ENCODE measurements around the gene PLOD2.
A peak's percentile ranks its signal among the peaks of the same experiment; 100 is the strongest.

Gene PLOD2

DNA sequence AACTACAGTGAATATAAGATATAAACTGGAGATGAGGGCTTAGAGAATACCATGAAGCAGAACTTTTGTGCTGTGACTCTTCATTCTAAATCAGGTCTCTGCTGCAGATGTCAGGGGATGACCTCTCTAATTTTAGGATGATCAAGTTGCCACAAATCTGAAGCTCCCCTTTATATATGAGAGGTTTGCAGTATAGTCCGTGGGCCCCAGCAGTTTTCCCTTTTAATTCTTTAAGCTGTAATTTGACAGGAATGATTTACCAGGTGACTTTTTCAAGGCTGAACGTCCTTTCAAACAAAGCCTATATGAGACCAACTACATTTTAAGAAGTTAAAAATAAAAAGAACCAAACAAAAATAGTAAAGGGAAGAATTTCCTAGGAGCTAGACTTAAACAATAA lies 4.9 kb upstream of the PLOD2 start:
- no peak for DNase-seq

- no peak for DNase-seq
Observed at GRCh38 chr3:146164971-146165769, 4.2 kb upstream of the PLOD2 start.

DNA sequence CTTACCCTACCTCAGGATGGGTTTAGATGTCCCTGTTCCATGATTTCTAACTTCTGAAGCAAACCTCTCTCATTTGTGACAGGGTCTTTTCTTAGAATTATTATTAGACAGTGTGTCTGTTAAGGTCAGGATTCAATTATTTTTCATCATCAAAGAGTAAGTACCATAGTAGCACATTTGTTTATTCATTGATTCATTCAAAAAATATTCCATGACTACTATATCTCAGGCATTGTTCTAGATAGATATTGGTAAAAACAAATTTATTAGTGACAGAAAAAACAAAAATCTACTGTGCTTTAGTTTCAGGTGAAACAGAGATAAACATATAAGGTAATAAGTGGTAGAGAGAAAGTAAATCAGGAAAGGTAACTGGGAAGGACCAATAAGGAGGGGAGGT lies 3.5 kb upstream of the PLOD2 start:
- no peak for DNase-seq

DNA sequence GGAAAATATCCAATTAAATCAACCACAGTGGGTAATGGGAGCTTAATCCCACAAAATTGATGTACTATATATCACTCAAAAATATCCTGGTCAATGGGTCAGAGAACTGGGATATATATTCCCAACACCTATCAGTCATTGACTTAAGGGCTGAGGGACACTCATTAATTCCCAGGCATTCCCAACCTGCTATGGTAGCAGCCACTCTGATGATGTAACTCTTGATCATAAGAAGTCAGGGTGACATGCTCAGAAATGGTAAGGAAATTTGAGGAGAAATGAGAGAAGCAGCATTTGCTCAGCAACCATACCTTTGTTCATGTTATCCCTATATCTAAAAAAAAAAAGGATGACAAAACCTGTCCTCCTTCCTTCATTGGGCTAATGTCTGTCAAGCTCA lies 3.1 kb upstream of the PLOD2 start:
- no peak for DNase-seq

DNA sequence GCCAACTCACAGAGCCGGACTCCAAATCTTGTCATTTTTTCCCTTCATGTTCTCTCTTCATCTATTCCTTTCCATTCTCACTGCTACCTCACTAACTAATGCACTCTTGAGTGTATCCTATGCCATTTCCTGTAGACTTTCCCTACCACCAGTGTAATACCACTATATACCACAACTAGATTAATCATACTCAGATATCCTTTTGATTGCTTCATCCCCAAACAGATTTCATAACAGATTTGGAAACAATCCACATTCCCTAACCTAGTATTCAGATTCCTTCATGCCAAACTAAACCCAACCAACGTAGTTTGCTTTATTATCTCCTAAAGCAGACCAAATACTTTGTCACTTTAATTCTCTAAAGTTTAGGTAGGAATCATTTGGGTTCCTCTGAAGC lies 2.6 kb upstream of the PLOD2 start:
- DNase-seq: no peak

GRCh38 chr3:146162561-146162960 lies 1.6 kb upstream of the PLOD2 start:
- DNase-seq: no peak

DNA sequence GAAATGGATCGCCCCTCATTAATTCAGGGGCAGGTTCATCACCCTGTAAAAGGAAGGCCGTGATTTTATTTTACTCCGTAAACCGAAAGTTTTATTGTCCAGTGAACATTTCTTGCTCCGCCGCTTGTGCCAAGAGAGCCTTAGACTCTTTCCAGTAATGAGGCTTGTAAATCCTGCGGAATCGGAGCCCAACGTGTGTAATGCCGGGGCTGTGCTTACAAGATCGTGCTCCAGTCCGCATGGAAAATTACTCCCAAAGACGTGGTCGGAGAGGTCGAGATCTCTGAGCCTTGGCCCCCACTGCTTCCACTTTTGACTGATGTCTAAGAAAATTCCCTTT lies 649 bp upstream of the PLOD2 start:
- no peak for DNase-seq

DNA sequence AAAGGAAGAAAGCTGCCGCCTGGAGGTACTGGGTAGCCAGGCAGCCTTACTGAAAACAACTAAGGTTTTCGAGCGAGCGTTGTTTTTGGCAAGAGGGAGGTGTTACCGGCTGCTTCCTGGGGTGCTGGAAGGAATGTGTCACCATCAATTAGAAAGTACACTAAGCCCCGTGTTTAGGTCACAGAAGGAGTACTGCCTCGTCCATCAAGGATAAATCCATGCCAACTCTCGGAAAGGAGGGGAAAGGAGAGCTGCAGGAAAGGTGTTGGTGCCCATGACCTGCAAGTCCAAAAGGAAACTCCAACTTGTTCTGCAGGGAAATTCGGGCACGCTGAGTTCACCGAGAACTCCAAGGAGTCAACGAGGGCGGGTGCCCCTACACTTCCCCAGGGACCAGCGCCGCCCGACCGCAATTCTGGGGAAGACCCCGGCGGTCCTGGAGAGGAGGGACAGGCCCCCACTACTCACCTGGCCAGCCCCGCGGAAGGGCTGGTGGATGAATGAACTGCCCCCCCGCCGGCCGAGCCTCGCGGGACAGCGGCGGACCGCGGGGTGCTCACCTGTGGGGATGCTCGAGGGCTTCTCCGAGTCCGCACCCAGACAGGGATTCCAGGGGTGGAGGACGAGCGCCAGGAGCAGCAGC lies 542 bp downstream of the PLOD2 start:
- DNase-seq: peak; percentile 2 to 19

- DNase-seq: no peak
Observed at GRCh38 chr3:146159616-146160320, 1.2 kb downstream of the PLOD2 start.

GRCh38 chr3:146159037-146159436 lies 1.9 kb downstream of the PLOD2 start:
- DNase-seq: no peak

GRCh38 chr3:146157325-146158060 lies 3.5 kb downstream of the PLOD2 start:
- DNase-seq: no peak

DNA sequence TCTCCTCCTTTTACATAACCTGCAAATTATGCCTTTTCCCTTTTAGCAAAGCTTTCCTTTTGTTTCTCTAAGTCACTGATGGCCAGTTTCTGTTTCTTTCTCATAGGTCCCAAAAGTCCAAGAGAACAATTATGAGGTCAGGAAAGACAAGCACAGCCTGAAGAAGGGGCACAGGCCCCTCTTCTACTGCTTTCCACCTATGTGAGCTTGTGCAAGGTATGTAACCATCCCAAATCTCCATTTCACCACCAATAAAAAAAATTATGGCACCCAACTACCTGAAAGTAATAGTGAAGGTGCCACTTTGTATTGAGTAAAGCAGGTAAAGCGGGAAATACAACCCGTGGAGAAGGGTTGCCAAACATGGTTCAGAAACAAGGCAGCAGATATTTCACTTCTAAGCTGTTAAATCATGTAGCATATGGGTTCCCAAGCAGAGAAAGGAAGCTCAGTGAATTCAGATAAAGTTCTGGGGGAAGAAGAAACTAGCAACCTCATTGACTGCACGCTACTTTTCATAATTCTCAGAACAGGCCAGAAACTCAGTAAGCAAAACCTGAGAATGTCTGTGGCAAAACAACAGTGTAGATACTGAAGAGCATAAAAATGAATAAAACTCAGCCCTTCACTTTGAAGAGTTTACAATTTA lies 4.2 kb downstream of the PLOD2 start:
- no peak for DNase-seq

- DNase-seq: no peak
Observed at GRCh38 chr3:146156095-146156494, 4.9 kb downstream of the PLOD2 start.

DNA sequence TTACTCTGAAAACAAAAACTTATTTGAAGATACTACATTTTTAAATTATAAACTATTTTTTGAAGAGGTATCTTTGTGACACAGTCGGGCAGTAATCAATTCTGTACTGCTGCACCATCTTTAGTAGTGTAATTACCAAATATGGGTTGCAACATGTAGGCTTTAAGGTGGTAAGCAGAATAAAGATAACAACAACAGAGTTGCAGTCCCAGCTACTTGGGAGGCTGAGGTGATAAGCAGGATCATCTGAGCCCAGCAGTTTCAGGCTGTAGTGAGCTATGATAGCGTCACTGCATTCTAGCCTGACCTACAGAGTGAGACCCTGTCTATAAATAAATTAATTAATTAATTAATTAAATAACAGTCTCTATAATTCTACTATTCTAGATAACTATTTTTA lies 6.0 kb downstream of the PLOD2 start:
- no peak for DNase-seq

DNA sequence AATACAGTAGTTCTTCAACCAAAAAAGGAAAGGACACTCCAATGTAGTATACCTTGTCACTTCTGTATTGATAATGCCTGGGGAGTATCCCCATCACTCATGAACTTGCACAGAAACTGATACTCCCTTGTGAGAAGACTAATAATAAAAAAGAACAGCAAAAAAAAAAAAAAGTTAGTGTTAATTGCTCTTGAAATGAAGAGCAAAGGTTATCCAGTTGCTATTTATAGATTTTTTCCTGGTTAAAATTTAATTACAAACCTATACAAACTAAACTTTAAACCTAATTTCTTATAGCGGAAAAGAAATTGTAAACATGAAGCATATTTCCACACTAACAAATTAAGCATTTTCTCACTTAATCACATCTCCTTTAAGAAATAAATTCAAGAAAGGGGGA lies 6.7 kb downstream of the PLOD2 start:
- no peak for DNase-seq

DNA sequence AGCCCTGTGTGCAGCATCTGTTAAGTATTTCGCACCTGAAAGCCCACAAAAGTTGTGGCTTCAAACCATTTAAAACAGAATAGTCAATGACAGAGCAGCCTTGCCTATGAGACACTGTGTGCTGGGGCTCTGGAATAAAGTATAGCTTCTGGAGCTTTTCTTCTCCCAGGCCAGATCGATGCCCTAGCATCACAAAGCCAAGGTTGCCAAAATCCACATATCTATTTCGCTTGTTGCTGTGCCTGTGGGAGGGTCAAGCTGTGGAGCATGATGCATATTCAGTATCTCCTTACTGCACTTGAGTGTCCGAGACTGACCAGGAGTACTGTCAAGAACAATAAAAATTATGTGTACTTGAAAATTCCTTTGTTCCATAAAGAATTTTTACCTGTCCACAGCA lies 7.6 kb downstream of the PLOD2 start:
- DNase-seq: no peak

GRCh38 chr3:146152834-146153233 lies 8.2 kb downstream of the PLOD2 start:
- DNase-seq: no peak

DNA sequence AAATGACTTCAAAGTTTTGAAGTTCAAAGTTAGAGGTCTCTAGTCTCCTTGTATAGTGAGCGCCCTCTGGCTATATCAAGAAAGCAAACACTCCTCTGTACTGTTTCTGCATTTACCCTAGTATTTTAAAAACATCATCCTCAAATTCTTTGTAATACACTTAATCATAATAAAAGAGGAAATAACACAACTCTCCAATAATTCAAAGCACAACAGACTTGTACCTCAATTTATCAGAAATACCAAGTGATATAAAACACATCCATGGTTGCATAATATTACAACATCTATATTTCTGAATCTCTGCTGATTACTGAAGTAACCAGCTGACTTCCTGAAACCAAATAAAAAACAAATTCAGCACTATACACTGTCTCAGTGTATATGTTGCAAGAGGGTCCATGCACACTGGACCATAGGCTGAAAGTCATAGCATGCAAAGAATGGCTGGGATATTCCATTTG lies 12.5 kb downstream of the PLOD2 start:
- DNase-seq: no peak

DNA sequence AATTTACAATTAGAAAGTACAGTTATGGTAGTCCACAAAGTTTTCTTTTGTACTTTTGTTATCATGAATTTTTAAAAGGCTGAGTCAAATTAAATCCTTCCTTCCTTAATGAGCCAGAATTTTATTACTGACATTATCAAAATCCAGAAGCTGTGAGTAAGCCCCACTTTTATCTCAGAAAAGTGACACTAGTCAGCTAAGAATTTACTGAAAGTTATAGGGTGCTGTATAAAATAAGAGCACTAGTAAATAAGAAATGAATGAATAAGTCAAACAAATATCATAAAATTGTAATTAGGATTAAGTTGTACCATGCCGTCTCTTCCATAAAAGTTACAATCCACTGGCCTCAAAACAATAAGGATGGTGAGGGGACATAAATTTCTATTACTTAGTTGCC lies 15.3 kb downstream of the PLOD2 start:
- no peak for DNase-seq

GRCh38 chr3:146142757-146143156 lies 18.2 kb downstream of the PLOD2 start:
- no peak for DNase-seq

DNA sequence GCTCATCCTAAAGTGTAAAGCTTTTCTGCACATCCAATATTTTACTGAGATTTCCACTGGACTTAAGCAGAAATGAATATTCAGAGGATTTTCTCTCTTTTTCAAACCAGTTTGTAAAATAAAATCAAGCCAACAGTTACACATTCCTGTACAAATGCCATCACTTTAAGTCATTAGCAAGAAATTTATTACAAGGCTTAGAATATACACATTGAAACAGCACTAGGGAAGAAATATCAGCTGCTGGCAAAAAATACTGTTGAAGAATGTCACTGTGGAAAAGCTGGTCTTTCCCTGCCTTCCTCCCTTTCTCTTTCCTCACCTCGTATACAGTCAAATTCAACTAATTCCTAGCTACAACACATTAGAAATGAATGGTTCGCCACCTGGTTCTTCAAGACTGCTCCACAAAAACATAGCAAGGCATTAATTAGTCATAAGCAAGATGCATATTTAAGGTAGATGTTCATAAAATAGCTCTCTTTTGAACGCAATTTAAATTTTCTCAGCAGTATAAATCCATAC lies 21.3 kb downstream of the PLOD2 start:
- no peak for DNase-seq

GRCh38 chr3:146138902-146139301 lies 22.1 kb downstream of the PLOD2 start:
- no peak for DNase-seq

- no peak for DNase-seq
Observed at GRCh38 chr3:146136647-146137046, 24.3 kb downstream of the PLOD2 start.
